Measurements from ENCODE around the gene MBNL2.

The MBNL2 gene

DNA sequence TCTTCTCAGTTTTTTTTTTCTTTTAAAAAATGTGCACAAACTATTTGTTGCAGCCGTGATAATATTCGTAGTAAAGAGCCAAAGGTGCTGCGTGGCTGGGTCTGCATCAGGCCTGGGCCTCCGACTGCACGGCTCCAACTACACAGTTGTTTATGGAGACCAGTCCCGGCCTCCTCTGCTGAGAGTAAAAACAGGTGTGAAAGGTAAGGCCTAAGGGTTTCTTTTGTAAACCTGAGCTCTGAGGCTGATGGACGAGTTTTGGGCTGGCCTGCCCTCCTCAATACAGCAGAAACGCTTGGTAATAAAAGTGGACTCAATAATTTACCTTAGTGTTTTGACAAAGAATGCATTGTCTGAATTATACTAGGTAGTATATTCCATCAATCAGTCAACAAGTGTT, 3.9 kb downstream of the MBNL2 start:
- no peak overlapping the region for H2AFZ ChIP-seq (ENCODE audit: low read depth, low read length, severe bottlenecking)
- no peaks in the 10 kb centered on the region for H3K9me2 ChIP-seq (replicated peaks; ENCODE audit: insufficient read depth, low read length)
- no peak overlapping the region for H3K9ac ChIP-seq (ENCODE audit: low read length)
- H3K9me3 ChIP-seq (ENCODE audit: insufficient read depth, low read length), result no peaks in the 10 kb centered on the region
- no peaks in the 10 kb centered on the region for H3K27me3 ChIP-seq (ENCODE audit: low read length)
- TF ChIP-seq, protein P1, sequence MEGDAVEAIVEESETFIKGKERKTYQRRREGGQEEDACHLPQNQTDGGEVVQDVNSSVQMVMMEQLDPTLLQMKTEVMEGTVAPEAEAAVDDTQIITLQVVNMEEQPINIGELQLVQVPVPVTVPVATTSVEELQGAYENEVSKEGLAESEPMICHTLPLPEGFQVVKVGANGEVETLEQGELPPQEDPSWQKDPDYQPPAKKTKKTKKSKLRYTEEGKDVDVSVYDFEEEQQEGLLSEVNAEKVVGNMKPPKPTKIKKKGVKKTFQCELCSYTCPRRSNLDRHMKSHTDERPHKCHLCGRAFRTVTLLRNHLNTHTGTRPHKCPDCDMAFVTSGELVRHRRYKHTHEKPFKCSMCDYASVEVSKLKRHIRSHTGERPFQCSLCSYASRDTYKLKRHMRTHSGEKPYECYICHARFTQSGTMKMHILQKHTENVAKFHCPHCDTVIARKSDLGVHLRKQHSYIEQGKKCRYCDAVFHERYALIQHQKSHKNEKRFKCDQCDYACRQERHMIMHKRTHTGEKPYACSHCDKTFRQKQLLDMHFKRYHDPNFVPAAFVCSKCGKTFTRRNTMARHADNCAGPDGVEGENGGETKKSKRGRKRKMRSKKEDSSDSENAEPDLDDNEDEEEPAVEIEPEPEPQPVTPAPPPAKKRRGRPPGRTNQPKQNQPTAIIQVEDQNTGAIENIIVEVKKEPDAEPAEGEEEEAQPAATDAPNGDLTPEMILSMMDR (IDR thresholded peaks at IDR 0.05; ENCODE audit: insufficient read depth, low read length, poor library complexity, severe bottlenecking), result no peak
- no peak for TF ChIP-seq EZH2phosphoT487 (conservative IDR thresholded peaks at IDR 0.05; ENCODE audit: low read length)
- H3K4me2 ChIP-seq (ENCODE audit: low read depth, low read length, poor library complexity, severe bottlenecking), result no peak overlapping the region
- H3K27ac ChIP-seq (ENCODE audit: low read depth, low read length), result no peak overlapping the region
- no peaks in the 10 kb centered on the region; the same call in 1 of the 2 replicates for H3F3A ChIP-seq (ENCODE audit: insufficient read depth)
- no peaks in the 10 kb centered on the region for H3K36me3 ChIP-seq (ENCODE audit: low read length)
- no peaks in the 10 kb centered on the region; the same call in 1 of the 2 replicates for H4K20me1 ChIP-seq (ENCODE audit: low read depth, low read length)
- peaks cover 10% of the 10 kb centered on the region; the same call in 1 of the 2 replicates for H3K79me2 ChIP-seq (ENCODE audit: insufficient read depth, low read length)
- no peak overlapping the region for H3K4me3 ChIP-seq (ENCODE audit: insufficient read depth, low read length, poor library complexity, severe bottlenecking)

DNA sequence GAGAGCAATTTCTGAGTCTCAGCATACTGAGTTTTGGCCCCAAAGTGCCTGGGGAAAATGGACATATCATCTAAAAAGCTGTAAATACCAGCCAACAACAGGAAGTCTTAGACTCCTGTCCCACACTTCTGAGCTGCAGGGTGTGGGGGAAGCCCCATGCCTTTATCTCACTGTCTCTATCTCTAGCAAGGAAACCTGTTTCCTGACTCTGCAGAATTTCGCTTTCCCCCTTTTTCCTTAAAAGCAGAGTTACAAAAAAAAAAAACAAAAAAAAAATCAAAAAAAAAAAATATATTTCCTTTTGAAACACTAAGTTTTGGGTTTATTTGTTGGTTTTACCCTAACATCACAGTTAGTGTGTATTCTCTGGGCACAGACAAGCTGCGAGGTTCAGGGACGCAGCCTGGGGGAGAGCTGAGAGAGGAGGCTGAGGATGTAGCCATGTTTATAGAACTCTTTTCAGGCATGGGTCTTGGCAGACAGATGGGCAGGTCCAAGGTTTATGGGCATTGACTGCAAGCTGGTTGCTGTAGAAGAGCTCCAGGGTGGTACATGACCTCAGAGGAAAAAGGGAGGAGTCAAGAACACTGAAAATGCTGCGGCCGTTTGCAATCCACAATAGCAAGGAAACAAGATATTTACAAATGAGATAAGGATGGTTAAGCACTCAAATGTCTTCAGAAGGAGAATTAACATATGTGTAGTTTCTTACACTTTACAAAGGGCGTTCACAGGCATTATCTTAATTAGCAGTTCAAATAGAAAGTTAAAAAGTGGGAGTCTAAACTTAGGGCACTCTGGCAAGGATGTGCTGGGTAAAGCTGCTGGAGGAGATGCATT, 4.9 kb downstream of the MBNL2 start:
- no peak overlapping the region for H3K9ac ChIP-seq (ENCODE audit: low read length)
- H2AFZ ChIP-seq (ENCODE audit: low read depth, low read length, severe bottlenecking), result no peak overlapping the region
- no peaks in the 10 kb centered on the region for H3K9me3 ChIP-seq (ENCODE audit: insufficient read depth, low read length)
- no peaks in the 10 kb centered on the region for H3K27me3 ChIP-seq (ENCODE audit: low read length)
- H3K79me2 ChIP-seq (ENCODE audit: insufficient read depth, low read length), result peaks cover 10% of the 10 kb centered on the region; the same call in 1 of the 2 replicates
- no peak overlapping the region for H3K4me2 ChIP-seq (ENCODE audit: low read depth, low read length, poor library complexity, severe bottlenecking)
- no peak overlapping the region for H3K27ac ChIP-seq (ENCODE audit: low read depth, low read length)
- H4K20me1 ChIP-seq (ENCODE audit: low read depth, low read length), result no peaks in the 10 kb centered on the region; the same call in 1 of the 2 replicates
- no peak overlapping the region for H3K4me3 ChIP-seq (ENCODE audit: insufficient read depth, low read length, poor library complexity, severe bottlenecking)
- H3F3A ChIP-seq (ENCODE audit: insufficient read depth), result no peaks in the 10 kb centered on the region; the same call in 1 of the 2 replicates
- TF ChIP-seq EZH2phosphoT487 (conservative IDR thresholded peaks at IDR 0.05; ENCODE audit: low read length), result no peak
- TF ChIP-seq, protein P1 (IDR thresholded peaks at IDR 0.05; ENCODE audit: insufficient read depth, low read length, poor library complexity, severe bottlenecking), result no peak
- H3K9me2 ChIP-seq (replicated peaks; ENCODE audit: insufficient read depth, low read length), result no peaks in the 10 kb centered on the region
- H3K36me3 ChIP-seq (ENCODE audit: low read length), result no peaks in the 10 kb centered on the region

DNA sequence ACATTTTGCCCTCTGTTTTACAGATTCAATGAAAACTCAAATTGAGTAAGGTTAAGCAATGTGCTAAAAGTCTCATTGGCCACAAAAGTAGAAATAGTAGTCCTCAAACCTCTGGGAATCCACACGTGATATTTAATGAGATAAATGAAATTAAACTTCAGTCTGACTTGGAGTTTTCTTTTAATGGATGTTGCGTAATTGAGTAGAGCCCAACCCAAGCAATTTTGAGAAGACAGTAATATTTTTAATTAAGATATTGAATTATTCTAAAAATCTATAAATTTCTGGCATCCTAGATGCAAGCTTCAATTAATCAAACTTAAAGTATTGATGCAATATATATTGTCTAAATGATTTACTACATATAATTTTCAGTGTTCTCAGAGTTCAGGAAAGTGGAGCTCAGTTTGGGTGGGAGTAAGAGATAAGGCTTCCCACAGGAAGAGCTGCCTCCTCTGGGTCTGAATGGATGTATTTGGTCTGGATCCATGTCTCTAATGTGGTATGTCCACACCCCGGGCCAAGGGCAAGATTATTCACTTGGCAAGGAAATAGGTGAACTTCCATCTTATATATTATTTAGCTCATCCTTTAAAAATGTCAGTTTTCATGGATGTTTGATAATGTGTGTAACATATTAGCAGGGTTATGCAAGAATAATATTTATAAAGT, 6.9 kb downstream of the MBNL2 start:
- Histone ChIP-seq H3K79me2 (ENCODE audit: insufficient read depth, low read length) (peaks cover 1% of the 10 kb centered on the region; the same call in 1 of the 2 replicates), H3K9me3 (ENCODE audit: insufficient read depth, low read length) (no peaks in the 10 kb centered on the region)
- no peak for TF ChIP-seq EZH2phosphoT487 (conservative IDR thresholded peaks at IDR 0.05; ENCODE audit: low read length)
- TF ChIP-seq, protein P1 (IDR thresholded peaks at IDR 0.05; ENCODE audit: insufficient read depth, low read length, poor library complexity, severe bottlenecking), result no peak

More for the DNA sequence above, 6.9 kb downstream of the MBNL2 start:
- H3K4me2 ChIP-seq (ENCODE audit: low read depth, low read length, poor library complexity, severe bottlenecking), result no peak overlapping the region
- no peaks in the 10 kb centered on the region for H3K27me3 ChIP-seq (ENCODE audit: low read length)
- no peaks in the 10 kb centered on the region for H3F3A ChIP-seq (ENCODE audit: insufficient read depth)
- H3K36me3 ChIP-seq (ENCODE audit: low read length), result no peaks in the 10 kb centered on the region
- no peaks in the 10 kb centered on the region; the same call in 1 of the 2 replicates for H4K20me1 ChIP-seq (ENCODE audit: low read depth, low read length)
- no peaks in the 10 kb centered on the region for H3K9me2 ChIP-seq (replicated peaks; ENCODE audit: insufficient read depth, low read length)
- no peak overlapping the region for H3K4me3 ChIP-seq (ENCODE audit: insufficient read depth, low read length, poor library complexity, severe bottlenecking)
- H3K9ac ChIP-seq (ENCODE audit: low read length), result no peak overlapping the region
- H2AFZ ChIP-seq (ENCODE audit: low read depth, low read length, severe bottlenecking), result no peak overlapping the region
- no peak overlapping the region for H3K27ac ChIP-seq (ENCODE audit: low read depth, low read length)
